Testis (tissue), 2 donors: Measurements from ENCODE around the gene FAM180B.

Source experiments
- CTCF ChIP-seq, 3 experiments: fragments of 450-650 bp in 2 of 3; fragments of 200-600 bp in 1 of 3; sonication (generic) in 1 of 3; IDR thresholded peaks; one replicate each; pipeline ENCODE4 v1.5.1; 2016 to 2019; ENCODE audit warnings: antibody characterized with exemption in 3 of 3, mild to moderate bottlenecking in 2 of 3, moderate library complexity in 1 of 3
- POLR2A ChIP-seq: fragments of 450-650 bp; IDR thresholded peaks from one replicate; pipeline ENCODE4 v1.6.1; 2017; ENCODE audit warnings: antibody characterized with exemption, mild to moderate bottlenecking, moderate library complexity

- TF ChIP-seq CTCF (IDR thresholded peaks at IDR 0.05) (no peak), POLR2A (no peak)
These were observed 16.8 kb upstream of the FAM180B start for GRCh38 chr11:47569646-47570045.
